Measurements from ENCODE around the gene MRPL53.
"Not testable (repeated sequence)": the region's sequence is repeated elsewhere in the genome, so short reads cannot be mapped to it uniquely, and the experiment has no call there.

The MRPL53 gene

DNA sequence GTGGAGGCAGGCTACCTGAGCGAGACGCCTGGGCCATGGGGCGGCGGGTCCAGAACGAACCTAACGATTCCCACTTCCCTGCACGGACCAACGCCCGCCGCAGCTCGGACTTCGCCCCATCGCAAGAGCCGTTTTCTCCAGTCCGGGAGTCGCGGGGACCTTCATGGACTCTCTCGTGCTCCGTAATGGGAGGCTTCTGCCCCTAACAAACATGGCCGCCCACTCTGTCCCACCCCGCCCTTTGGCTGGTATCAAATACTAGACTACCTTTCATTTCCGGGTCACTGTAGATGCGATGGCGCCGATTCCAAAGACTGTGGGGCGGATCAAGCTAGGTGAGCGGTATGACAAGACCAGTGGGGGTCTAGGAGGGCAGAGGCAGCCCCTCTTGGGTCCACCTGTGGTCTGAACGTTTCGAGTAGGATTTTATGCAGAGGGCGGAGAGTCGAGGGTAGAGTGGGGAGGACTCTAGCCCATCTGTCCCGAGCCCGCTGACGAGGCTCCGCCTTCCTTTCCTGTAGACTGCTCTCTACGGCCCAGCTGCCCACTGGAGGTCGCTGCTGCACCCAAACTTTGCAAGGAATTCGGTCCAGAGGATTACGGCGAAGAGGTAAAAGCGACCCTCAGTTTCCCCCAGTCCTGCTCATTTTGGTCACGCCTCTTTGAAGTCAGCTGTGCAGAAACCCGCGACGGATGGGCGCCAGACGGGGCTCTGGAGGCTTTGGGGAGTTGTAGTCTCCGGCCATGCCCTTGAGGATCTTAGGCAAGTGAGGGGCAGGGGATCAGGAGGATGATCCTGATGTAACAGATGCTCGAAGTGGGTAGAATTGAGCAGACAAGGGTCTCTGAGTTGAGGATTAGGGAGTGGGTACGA, 10.6 kb upstream of the MRPL53 start, which contains the start of the genes CCDC142 and TTC31:
Gene CCDC142, minus strand, starts transcription at position 198 of the 874 bp plus-strand sequence. Its CDS starts 161 bp downstream, at position 37.
Gene TTC31, plus strand, starts transcription at position 281 of the 874 bp plus-strand sequence. Its CDS starts 15 bp downstream, at position 296.
- DNase-seq (ENCODE audit: low read depth): peak; percentile 93

DNA sequence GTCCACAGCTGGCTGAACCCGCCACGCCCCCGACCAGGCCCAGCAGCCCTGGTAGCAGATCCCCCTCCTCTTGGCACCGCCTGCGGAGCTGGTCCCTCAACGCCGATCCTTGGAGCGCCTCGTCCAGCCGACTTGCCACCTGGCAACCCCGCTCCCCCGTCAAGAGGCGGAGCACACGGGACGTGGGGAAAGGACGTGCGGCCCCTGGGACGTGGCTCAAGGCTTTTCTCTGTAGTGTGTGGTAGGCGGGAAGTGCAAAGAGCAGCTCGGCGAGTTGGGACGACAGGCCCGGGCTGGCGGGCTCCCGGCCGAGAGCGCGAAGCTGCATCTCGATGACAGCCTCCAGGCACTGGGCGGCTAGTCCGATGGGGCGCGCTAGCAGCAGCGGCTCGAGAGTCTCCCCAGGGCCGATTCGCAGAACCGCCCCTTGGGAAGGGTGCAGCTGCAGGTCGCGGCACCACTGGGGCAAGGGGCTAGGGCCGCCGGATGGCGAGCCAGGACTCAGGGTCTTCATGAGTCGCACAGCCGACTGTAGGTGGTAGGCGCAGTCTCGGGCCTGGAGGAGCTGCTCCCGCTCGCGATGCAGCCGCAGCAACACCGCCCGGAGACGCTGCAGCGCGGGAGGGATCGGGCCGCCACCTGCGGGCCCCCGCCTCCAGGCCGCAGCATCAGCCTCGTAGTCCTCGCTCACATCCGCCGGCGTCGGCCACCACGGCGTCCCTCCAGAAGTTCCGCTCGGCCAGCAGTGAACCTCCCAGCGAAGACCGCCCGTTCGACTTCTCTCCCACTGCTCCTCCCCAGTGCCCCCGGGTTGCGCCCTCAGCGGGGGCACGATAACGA, 9.7 kb upstream of the MRPL53 start:
- DNase-seq (ENCODE audit: low read depth): no peak

DNA sequence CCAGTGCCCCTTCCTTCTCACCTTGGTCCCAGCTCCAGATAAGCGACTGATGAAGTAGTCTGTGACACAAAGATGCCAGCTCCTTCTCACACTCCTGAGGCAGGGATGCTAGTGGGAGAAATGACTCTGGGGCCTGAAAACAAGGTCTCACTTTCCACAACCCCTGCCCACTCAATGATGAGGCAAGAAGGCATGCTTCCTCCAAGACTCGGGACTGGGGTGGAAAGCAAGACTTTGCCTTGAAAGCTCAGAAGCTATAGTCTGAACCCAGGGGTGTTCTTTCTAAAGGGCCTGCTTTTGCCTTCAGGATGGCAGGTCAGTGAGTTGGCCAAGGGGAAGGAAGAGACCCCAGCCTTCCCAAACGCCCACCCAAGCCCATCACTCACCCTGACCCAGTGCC, 9.0 kb upstream of the MRPL53 start:
- DNase-seq (ENCODE audit: low read depth): no peak

DNA sequence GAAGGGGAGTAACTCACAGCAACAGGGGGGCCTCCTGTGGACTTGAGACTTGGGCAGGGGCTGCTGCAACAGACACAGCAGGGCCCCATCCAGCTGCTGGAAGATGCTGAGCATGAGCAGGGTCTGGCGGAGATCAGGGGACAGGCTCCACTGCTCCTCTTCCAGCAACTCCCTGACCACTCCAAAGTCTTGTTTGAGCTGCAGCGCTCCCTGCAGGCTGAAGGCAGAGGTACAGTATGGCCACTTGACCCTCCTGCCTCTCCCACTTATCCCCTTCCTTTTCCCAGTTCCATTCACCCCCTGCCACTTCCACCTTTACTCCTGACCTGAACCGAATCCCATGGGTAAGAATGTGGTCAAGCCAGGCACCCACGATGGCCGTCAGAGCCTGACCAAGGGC, 2.4 kb upstream of the MRPL53 start:
- DNase-seq (ENCODE audit: low read depth): no peak

DNA sequence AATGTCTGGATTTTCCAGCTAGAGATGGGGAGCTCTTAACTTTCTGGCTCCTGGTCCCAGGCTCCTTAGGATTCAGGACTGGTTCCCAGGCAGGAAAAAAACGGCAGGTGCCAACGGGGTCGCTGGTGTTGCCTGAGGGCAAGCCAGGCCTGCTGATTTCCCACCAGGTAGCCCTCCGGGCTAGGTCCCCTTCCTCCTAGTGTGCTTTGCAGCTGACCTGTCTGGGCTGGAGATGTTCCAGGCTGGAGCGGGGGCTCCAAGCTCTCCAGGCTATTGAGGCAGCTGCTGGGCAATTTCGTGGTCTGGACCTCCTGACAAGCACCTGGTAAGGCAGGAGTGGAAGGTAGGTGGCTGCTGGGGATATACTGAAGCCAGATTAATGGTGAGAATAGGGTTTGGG, 2.0 kb upstream of the MRPL53 start:
- DNase-seq (ENCODE audit: low read depth): no peak

DNA sequence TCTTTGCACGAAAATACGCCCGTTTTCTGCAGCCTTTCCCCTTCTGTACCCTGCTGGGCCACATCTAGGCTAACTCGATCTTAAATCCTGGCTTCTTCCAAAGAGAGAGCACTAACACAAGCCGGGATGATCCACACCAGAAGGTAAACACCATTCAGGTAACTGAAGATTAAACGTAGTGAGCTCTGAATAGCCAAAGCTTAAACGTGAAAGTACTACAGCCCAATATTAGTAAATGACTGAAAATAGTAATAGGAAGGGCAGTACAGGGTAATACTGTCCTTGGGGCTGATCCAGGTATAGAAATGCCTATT, 422 bp upstream of the MRPL53 start:
- no peak for DNase-seq (ENCODE audit: low read depth)

DNA sequence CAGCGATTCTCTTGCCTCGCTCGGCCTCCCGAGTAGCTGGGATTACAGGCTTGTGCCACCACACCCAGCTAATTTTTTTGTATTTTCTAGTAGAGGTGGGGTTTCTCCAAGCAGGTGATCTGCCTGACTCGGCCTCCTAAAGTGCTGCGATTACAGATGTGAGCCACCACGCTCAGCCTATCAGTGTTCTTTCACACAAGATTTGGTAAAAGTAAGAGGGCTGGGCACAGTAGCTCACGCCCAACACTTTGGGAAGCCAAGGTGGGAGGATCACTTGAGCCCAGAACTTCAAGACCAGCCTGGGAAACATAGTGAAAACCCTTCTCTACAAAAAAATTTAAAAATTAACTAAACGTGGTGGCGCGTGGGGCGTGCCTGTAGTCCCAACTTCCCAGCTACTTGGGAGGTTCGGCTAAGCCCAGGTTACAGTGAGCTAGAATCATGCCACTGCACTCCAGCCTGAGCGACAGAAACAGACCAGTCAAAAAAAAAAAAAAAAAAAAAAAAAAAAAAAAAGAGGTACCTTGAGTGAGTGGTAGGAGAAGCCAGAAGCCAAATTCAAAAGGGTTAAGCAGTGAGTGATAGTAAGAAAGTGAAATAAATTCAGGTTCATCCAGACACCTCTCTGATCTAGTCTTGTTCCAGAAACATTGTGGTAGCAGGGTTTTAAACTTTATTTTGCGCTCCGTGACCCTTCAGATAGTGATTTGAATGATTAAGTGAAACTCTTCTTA, 981 bp downstream of the MRPL53 start:
- DNase-seq (ENCODE audit: low read depth): no peak

DNA sequence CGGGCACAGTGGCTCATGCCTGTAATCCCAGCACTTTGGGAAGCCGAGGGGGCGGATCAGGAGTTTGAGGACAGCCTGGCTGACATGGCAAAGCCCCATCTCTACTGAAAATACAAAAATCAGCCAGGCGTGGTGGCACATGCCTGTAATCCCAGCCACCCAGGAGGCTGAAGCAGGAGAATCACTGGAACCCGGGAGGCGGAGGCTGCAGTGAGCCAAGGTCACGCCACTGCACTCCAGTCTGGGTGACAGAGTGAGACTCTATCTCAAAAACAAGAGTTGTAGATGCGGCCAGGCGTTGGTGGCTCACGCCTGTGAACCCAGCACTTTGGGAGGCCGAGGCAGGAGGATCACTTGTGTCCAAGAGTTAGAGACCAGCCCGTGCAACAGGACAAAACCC, 1.7 kb downstream of the MRPL53 start:
- DNase-seq (ENCODE audit: low read depth): not testable (repeated sequence)

DNA sequence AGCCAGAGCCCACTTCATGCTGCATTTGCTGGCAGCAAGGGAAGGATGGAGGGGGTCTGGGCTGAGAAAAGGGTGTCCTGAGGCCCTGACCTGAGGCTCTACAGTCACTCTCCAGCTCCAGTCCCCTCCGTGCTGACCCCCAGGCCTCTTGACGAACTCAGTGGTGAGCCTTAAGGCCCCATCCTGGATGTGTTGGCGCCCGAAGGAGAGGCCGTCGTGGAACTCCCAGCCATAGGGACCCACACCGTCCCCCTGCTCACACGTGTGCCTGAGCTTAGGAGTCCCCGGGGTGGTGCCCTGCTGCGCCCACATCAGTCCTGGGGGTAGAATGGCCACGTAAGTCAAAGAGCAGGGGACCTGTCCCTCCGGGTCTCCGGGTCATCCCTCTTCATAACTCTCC, 8.1 kb downstream of the MRPL53 start:
- DNase-seq (ENCODE audit: low read depth): no peak

DNA sequence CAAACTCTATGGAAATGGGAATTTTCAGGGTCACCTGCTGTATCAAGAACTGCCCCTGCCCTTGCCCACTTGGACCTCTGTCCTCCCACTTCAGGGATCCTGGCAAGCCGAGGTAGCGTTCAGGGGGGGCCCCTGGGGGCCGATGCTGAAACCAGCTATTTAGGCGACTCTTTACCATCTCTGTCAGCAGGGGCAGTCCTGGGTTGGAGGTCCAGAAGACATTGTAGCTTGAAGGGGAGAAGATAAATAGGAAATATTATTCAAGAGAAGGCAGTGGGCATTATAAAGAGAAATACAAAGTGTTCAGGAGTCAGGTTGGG, 9.7 kb downstream of the MRPL53 start:
- DNase-seq (ENCODE audit: low read depth): no peak

DNA sequence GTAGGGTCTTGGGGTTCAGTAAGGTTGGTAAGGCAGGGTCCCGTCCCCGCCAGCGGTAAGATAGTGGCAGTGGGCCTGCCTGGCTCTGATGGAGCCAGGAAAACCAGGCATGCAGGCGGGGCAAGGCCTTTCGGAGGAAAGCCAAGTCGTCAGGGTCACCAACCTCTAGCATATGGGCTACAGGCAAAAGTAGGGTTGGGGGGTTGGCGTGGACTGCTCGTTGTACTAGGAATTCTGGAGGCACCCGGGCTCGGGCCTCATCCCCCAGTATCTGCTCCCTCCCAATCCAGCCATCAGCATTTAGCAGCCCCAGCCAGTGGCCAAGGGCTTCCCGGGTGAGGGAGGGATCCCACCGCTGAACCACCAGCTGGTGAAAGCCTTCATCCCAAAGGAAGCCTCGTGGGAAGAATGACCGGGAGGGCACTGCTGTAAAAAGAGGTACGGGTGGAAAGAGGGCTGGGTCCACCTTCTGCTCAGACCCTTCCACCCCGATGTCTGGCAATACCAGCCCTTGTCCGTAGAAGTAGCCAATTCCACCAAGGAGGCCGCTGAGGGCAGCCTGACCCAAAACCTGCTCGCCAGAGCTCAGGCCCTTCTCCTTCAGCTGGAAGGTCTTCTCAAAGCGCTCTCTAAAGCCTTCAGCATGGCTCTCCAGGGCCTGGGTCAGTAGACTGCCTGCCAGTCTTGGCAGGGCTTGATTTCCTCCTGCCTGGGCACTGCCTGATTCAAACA, 10.3 kb downstream of the MRPL53 start:
- DNase-seq (ENCODE audit: low read depth): no peak

DNA sequence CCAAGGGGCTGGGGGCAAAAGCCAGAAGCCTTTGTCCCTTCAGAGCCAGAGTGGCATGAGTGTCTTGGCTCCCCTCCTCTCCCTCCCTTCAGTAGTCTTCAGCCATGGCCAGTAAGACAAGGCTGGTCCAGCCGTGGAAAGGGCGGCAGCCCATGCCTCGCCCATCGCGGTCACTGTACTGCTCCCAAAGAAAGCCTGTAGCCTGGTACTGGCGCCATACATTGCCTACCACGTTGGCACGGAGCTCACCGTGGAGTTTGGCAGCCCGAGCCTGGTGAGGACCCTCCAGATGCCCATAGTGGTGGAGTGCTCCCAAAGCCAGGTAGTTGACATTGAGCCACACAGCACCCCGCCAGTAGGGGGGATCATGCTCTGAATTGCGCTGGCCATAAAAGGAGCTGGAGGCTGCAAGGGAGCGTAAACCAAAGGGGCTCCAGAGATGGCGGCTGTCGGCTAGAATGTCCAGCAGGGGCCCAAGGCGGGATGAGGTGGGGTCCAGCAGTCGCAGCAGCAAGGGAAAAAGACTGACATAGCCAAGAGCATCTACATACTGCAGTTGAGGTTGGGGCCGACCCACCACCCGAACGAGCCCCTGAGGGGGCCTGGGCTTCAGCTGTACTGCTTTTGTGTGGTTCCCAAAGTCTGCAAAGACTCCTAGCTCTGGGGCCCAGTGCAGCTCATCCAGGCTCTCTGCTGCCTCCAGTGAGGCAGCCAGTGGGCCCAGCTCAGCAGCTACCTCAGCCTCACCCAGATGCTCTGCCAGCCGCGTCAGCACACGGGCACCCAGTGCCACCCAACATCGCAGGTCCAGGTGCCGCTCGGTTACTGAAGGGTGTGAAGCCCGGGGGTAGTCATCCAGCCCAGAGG, 11.1 kb downstream of the MRPL53 start:
- no peak for DNase-seq (ENCODE audit: low read depth)

DNA sequence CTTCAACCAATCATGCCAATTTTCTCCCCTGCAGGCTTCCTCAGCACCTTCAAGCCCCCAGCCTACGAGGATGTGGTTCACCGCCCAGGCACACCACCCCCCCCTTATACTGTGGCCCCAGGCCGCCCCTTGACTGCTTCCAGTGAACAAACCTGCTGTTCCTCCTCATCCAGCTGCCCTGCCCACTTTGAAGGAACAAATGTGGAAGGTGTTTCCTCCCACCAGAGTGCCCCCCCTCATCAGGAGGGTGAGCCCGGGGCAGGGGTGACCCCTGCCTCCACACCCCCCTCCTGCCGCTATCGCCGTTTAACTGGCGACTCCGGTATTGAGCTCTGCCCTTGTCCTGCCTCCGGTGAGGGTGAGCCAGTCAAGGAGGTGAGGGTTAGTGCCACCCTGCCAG, 12.3 kb downstream of the MRPL53 start:
- DNase-seq (ENCODE audit: low read depth): not testable (repeated sequence)

DNA sequence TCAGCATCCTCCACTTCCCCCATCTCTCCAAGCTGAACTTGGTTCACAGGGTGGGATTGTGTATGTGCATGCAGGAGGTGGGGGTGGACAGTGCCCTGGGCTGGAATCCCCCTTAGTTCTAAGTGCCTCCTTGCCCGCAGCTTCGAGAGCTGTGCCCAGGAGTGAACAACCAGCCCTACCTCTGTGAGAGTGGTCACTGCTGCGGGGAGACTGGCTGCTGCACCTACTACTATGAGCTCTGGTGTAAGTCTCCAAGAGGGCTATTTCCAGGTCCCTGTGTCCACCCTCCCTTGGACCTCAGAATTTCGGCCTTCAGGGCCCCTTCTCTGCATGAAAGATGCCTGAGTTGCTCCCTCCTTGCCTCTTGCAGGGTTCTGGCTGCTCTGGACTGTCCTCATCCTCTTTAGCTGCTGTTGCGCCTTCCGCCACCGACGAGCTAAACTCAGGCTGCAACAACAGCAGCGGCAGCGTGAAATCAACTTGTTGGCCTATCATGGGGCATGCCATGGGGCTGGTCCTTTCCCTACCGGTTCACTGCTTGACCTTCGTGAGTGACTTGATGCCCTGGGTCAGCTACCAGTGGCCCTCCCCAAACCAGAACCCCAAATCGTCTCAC, 12.9 kb downstream of the MRPL53 start:
- DNase-seq (ENCODE audit: low read depth): not testable (repeated sequence)

DNA sequence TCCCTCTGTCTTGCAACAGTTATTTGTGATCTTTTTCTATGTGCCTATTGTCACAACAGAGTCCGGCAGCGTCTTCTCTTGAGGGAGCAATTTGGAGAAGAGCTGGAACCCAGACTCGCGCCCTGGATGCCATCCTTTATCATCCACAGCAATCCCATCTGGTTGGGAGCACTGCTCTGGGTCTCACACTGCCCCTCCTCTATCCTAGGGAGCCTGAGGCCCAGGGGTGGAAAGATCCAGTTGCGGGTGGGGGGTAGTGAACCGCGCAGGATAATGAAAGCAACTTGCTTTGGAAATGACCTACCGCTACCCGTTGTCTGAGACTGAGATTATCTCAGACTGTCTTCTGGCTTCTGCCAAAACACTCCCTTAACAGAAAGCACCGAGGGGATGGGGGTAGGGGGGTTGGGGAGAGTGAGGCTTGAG, 13.5 kb downstream of the MRPL53 start:
- no peak for DNase-seq (ENCODE audit: low read depth)

DNA sequence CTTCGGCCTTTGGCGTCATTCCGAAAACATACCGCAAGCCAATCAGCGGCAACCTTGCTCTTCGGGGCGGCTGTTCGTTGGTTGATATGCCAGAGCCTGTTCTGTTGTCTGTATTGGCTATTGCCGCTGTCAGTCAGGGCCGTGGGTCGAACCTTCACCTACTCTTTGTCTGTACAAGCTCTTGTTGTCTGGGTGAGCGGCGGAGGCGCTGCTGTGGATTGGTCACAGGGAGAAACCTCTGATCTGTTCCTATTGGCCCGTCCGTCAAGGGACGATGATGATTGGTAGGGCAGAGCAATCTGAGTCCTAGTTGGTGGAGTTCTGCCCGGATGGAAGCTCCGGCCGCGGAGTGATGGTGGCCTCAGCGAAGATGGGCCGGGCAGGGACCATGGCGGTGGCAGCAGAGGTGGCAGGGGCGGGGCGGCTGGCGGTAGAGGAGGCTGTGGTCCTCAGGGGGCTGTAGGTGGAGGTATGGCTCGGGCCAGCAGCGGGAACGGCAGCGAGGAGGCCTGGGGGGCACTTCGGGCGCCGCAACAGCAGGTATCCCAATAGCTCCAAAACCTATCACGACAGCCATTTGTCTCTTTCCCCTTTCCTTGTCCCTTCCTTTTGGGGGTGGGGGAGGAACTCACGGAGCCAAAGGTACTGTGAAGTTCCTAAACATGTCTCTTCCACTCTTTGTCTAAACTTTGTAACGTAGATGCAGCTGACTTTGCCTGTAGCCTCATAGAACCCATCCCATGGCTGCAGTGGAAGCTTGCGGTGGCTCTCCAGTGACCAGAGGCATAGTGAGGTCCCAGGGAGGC, 14.1 kb downstream of the MRPL53 start, which contains the start of gene WBP1:
Gene WBP1, plus strand, starts transcription at position 307 of the 806 bp plus-strand sequence. Its CDS starts 165 bp downstream, at position 472.
- DNase-seq (ENCODE audit: low read depth): peak; percentile 100

DNA sequence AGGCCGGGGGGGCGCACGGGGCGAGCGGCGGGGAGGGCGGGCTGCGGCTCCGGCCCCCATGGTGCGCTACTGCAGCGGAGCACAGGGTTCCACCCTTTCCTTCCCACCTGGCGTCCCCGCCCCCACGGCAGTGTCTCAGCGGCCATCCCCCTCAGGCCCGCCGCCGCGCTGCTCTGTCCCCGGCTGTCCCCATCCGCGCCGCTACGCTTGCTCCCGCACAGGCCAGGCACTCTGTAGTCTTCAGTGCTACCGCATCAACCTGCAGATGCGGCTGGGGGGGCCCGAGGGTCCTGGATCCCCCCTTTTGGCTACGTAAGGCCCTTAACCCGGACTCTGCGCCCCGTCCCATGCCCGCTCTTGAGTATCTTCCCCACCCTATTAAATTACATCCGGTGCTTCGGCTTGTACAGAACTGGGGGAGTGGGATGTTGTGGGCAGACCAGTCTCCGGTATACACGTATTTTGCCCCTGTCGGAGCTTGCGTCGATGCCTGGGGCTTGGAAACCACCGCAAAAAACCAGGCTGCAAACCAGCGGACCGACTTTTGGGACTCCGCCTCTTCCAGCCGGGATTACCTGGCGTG, 14.8 kb downstream of the MRPL53 start:
- DNase-seq (ENCODE audit: low read depth): no peak

DNA sequence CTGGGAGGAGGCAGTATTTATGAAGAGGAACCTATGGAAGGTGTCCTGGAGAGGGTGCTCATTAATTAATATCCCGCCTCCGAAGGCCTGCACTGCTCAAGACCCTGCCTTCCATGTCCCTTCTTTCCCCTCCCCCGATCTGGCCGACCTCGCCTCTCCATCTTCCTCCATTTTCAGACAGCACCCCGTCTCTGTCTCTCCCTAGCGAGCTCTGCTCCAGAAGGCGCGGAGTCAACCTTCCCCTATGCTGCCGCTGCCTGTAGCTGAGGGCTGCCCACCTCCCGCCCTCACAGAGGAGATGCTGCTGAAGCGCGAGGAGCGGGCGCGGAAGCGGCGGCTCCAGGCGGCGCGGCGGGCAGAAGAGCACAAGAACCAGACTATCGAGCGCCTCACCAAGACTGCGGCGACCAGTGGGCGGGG, 15.3 kb downstream of the MRPL53 start:
- DNase-seq (ENCODE audit: low read depth): no peak

Data from amniotic epithelial cell (primary cell).